ENCODE results near the gene RIC3. TPM values are rescaled to one million over a fixed set of nuclear protein-coding genes. Genes with fewer than 3 reads are reported as not detected.

The RIC3 gene
- total and polyA plus RNA-seq, 2 of the 8 experiments (the other 6 are each of a cell fraction or from before 2014, with no cell fraction given) = 6.4 to 15.5 TPM

DNA sequence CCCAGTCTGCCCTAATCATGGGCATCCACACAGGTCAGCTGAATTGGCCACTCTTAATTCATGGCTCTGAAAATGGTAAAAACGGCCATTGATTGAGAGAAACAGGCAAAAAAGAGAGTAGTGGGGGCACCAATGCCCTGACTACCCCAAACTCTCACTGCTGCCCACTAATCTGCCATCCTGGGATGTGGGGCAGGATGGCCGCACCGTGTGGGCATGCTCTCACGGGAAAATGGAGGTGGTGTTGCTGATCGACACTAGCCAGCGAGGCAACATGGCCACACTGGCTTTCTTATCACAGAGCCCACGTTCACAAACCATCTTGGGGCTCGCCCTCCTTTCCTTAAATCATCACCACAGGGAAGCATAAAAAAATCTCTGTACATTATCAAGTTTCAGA, 99.1 kb downstream of the RIC3 start (continued):
- no peak for TF ChIP-seq EZH2 (IDR thresholded peaks at IDR 0.05; ENCODE audit: low read depth, low read length, severe bottlenecking)
- TF ChIP-seq SP4 (IDR thresholded peaks at IDR 0.05; ENCODE audit: low read length) = no peak
- no peak for TF ChIP-seq RXRA (IDR thresholded peaks at IDR 0.05; ENCODE audit: insufficient read depth, low read depth, low read length)
